Mucosa of descending colon (tissue), 3 donors: ENCODE measurements around the gene AQP6. TPM values are rescaled to one million over a fixed set of nuclear protein-coding genes. Genes with fewer than 3 reads are reported as not detected.

Experiments
- ATAC-seq: fragments of 200-7000 bp; cut with Tn5 transposase; one replicate; pipeline ENCODE4 v1.9.1; 2020; ENCODE audit warnings: mild to moderate bottlenecking, moderate library complexity
- DNase-seq, 3 donors: peaks; one replicate each; pipeline ENCODE4 v3.0.0-alpha.2; 2020
- H3K36me3 ChIP-seq: fragments of 200-600 bp; one replicate; pipeline ENCODE4 v1.8.0; 2021; ENCODE audit warnings: low read depth, mild to moderate bottlenecking
- H3K4me1 ChIP-seq: fragments of 200-600 bp; one replicate; pipeline ENCODE4 v1.8.0; 2021; ENCODE audit warnings: low read depth, mild to moderate bottlenecking
- H3K4me3 ChIP-seq: fragments of 200-600 bp; one replicate; pipeline ENCODE4 v1.8.0; 2021; ENCODE audit warnings: mild to moderate bottlenecking
- H3K9me3 ChIP-seq: fragments of 200-600 bp; one replicate; pipeline ENCODE4 v1.8.0; 2021; ENCODE audit warnings: mild to moderate bottlenecking
- CTCF ChIP-seq: fragments of 200-600 bp; IDR thresholded peaks from one replicate; pipeline ENCODE4 v1.8.0; 2022; ENCODE audit warnings: antibody characterized with exemption, mild to moderate bottlenecking
- intact Hi-C, 2 donors: fragments of 100-400 bp; cut with DNase I in 1 of 2; cut with micrococcal nuclease in 1 of 2; formaldehyde crosslinking; loops; one replicate each; pipeline versions ENCODE4 v1.11.0 to v1.11.1; 2022; cut with DNase I, micrococcal nuclease
- total RNA-seq, 3 donors: library from RNA; stranded (reverse); fragmentation: NEBNext Ultra II Directional in 2 of 3; extraction: Animal tissue kit (Norgen Biotek cat#: 25700) in 2 of 3; gene quantifications; one replicate each; pipeline versions ENCODE4 v1.2.1 to v1.2.4, GENCODE V29; 2021 to 2023
- donor health status: DM: no; HTN: no; CAD: no; lungs with moderate emphysema.
- donor health status: DM: no; HTN: no; CAD: no.
- donor health status: DM: no; HTN: yes; CAD: no.

AQP6 gene
- total RNA-seq, 3 donors from 2014 or later: 0.54 TPM; not detected in 2

- no peaks in the 10 kb centered on the region for H3K36me3 ChIP-seq
- ATAC-seq (peak; percentile 37), DNase-seq (peak in 2 of 3 donors; percentile 38 to 61)
- H3K4me3 ChIP-seq: no peak overlapping the region
- intact Hi-C loops: loop anchor here in 1 of 2 donors (10.0 kb wide), 1 partner anchor 92 kb away; the partner anchor contains the start of gene ASIC1
- no peak for TF ChIP-seq CTCF
- peaks cover 3% of the 10 kb centered on the region for H3K4me1 ChIP-seq
- H3K9me3 ChIP-seq: no peaks in the 10 kb centered on the region
These were observed 9.6 kb upstream of the AQP6 start for GRCh38 chr12:49962861-49963765.

GRCh38 chr12:49963976-49964815, 8.6 kb upstream of the AQP6 start:
- no peak overlapping the region for H3K4me3 ChIP-seq
- DNase-seq (no peak), ATAC-seq (no peak)
- H3K4me1 ChIP-seq: peaks cover 3% of the 10 kb centered on the region
- intact Hi-C loops: loop anchor here in 1 of 2 donors (10.0 kb wide), 1 partner anchor 91 kb away; the partner anchor contains the start of gene ASIC1
- H3K9me3 ChIP-seq: no peaks in the 10 kb centered on the region
- no peaks in the 10 kb centered on the region for H3K36me3 ChIP-seq
- TF ChIP-seq CTCF: no peak

GRCh38 chr12:49964849-49965624, 7.7 kb upstream of the AQP6 start:
- TF ChIP-seq CTCF: no peak
- Histone ChIP-seq H3K4me1 (peaks cover 3% of the 10 kb centered on the region), H3K9me3 (no peaks in the 10 kb centered on the region), H3K4me3 (no peak overlapping the region), H3K36me3 (no peaks in the 10 kb centered on the region)
- intact Hi-C loops: loop anchor here (5.0 to 10.0 kb wide), 2 partner anchors 90 to 107 kb away; partner anchors contain the start of gene ASIC1 (in 1 of the 2)
- DNase-seq: no peak
- no peak for ATAC-seq

- intact Hi-C loops: loop anchor here (5.0 to 10.0 kb wide), 2 partner anchors 89 to 106 kb away; partner anchors contain the start of gene ASIC1 (in 1 of the 2)
- peaks cover 3% of the 10 kb centered on the region for H3K4me1 ChIP-seq
- ATAC-seq: no peak
These were observed 6.9 kb upstream of the AQP6 start for GRCh38 chr12:49965836-49966235.

More at GRCh38 chr12:49965836-49966235, 6.9 kb upstream of the AQP6 start:
- no peak for TF ChIP-seq CTCF
- H3K4me3 ChIP-seq: no peak overlapping the region
- no peaks in the 10 kb centered on the region for H3K36me3 ChIP-seq
- no peaks in the 10 kb centered on the region for H3K9me3 ChIP-seq
- DNase-seq: no peak
